Left ventricle myocardium inferior (tissue), 1 donor: ENCODE measurements around the gene PIK3R5. TPM values are rescaled to one million over a fixed set of nuclear protein-coding genes. Genes with fewer than 3 reads are reported as not detected.

ENCODE experiments used
- DNase-seq: peaks from one replicate; pipeline ENCODE4 v3.0.0-alpha.2; 2020
- H3K27ac ChIP-seq: fragments of 200-600 bp; replicated peaks from 2 replicates; pipeline ENCODE4 v1.8.0; 2021
- H3K27me3 ChIP-seq: fragments of 200-600 bp; 2 replicates; pipeline ENCODE4 v1.8.0; 2021; ENCODE audit warnings: low read depth
- H3K36me3 ChIP-seq: fragments of 200-600 bp; 2 replicates; pipeline ENCODE4 v1.8.0; 2021
- H3K4me1 ChIP-seq: fragments of 200-600 bp; 2 replicates; pipeline ENCODE4 v1.8.0; 2021
- H3K4me3 ChIP-seq: fragments of 200-600 bp; 2 replicates; pipeline ENCODE4 v1.8.0; 2021; ENCODE audit warnings: mild to moderate bottlenecking, moderate library complexity
- H3K9me3 ChIP-seq: fragments of 200-600 bp; replicated peaks from 2 replicates; pipeline ENCODE4 v1.8.0; 2021
- intact Hi-C: fragments of 100-400 bp; cut with micrococcal nuclease; formaldehyde crosslinking; loops from one replicate; pipeline ENCODE4 v1.11.0; 2022
- total RNA-seq: library from RNA; stranded (reverse); fragmentation: NEBNext Ultra II Directional; extraction: Animal tissue kit (Norgen Biotek cat#: 25700); gene quantifications from one replicate; pipeline ENCODE4 v1.2.1, GENCODE V29; 2021
- TF ChIP-seq, protein P1 (sequence below): fragments of 200-600 bp; IDR thresholded peaks from 2 replicates; pipeline ENCODE4 v1.8.0; 2021; ENCODE audit warnings: antibody characterized with exemption, mild to moderate bottlenecking, borderline replicate concordance
- donor health status: DM: no; HTN: yes; CAD: no; lungs with severe emphysema.

Gene PIK3R5
- total RNA-seq, 1 donor from 2014 or later: 2.7 TPM

DNA sequence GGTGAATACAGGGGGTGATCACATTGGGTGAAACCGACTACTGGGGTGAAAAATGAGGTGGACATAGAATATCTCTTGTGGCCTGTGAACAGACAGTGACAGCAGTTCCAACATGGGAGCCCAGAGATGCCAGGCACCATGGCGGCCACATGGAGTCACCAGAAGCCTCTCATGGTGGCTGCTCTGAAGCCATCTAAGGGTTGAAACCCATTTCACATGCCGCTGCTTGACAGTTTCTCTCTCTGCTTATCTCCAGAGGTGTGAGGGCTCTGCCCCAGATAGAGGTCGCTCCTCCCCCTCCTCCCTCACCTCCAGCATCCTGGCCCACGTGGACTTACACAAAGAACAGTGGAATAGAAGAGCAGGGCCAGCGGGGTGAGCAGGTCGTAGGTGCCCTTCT is 60.2 kb downstream of the PIK3R5 start:
- Histone ChIP-seq H3K27me3 (peaks cover 88% of the 10 kb centered on the region), H3K4me3 (no peak overlapping the region), H3K9me3 (no peaks in the 10 kb centered on the region), H3K27ac (no peak overlapping the region), H3K4me1 (no peaks in the 10 kb centered on the region), H3K36me3 (no peaks in the 10 kb centered on the region)
- intact Hi-C loops: no loop called here
- DNase-seq: no peak
- TF ChIP-seq, protein P1, sequence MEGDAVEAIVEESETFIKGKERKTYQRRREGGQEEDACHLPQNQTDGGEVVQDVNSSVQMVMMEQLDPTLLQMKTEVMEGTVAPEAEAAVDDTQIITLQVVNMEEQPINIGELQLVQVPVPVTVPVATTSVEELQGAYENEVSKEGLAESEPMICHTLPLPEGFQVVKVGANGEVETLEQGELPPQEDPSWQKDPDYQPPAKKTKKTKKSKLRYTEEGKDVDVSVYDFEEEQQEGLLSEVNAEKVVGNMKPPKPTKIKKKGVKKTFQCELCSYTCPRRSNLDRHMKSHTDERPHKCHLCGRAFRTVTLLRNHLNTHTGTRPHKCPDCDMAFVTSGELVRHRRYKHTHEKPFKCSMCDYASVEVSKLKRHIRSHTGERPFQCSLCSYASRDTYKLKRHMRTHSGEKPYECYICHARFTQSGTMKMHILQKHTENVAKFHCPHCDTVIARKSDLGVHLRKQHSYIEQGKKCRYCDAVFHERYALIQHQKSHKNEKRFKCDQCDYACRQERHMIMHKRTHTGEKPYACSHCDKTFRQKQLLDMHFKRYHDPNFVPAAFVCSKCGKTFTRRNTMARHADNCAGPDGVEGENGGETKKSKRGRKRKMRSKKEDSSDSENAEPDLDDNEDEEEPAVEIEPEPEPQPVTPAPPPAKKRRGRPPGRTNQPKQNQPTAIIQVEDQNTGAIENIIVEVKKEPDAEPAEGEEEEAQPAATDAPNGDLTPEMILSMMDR: no peak

GRCh38 chr17:8904686-8905085 is 60.8 kb downstream of the PIK3R5 start:
- no peaks in the 10 kb centered on the region for H3K4me1 ChIP-seq
- no peaks in the 10 kb centered on the region for H3K36me3 ChIP-seq
- no peak overlapping the region for H3K27ac ChIP-seq
- H3K9me3 ChIP-seq: no peaks in the 10 kb centered on the region
- no peak for DNase-seq
- intact Hi-C loops: no loop called here
- TF ChIP-seq, protein P1: no peak
- peaks cover 83% of the 10 kb centered on the region for H3K27me3 ChIP-seq
- H3K4me3 ChIP-seq: no peak overlapping the region

GRCh38 chr17:8904201-8904600 is 61.3 kb downstream of the PIK3R5 start:
- no peaks in the 10 kb centered on the region for H3K4me1 ChIP-seq
- intact Hi-C loops: no loop called here
- H3K27ac ChIP-seq: no peak overlapping the region
- no peaks in the 10 kb centered on the region for H3K9me3 ChIP-seq
- H3K36me3 ChIP-seq: no peaks in the 10 kb centered on the region
- TF ChIP-seq, protein P1: no peak
- H3K4me3 ChIP-seq: no peak overlapping the region
- H3K27me3 ChIP-seq: peaks cover 78% of the 10 kb centered on the region
- no peak for DNase-seq

- Histone ChIP-seq H3K36me3 (no peaks in the 10 kb centered on the region), H3K4me3 (no peak overlapping the region), H3K27me3 (peaks cover 48% of the 10 kb centered on the region), H3K27ac (no peak overlapping the region), H3K9me3 (no peaks in the 10 kb centered on the region), H3K4me1 (no peaks in the 10 kb centered on the region)
- TF ChIP-seq, protein P1: no peak
- no peak for DNase-seq
- intact Hi-C loops: no loop called here
These were observed 64.6 kb downstream of the PIK3R5 start for GRCh38 chr17:8900626-8901585.

DNA sequence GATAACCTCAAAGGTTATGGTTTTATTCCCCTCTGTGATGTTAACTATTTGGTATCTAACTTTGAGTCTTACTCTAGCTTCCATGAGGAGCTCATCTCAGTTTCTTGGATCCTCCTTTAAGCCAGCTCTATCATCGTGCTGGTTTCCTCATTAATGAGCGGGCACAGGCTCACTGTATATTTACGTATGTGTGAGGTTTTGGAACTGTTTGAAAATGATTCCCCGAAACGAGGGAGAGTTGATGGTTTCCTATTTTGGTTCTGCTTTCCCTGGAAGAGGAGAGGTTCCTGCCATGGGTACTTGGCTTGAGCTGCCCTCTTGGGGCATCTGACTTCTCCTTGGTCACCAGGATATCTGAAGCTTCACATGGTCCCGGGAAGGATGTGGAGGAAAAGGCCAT is 65.3 kb downstream of the PIK3R5 start:
- DNase-seq: no peak
- no peaks in the 10 kb centered on the region for H3K9me3 ChIP-seq
- intact Hi-C loops: no loop called here
- H3K4me3 ChIP-seq: no peak overlapping the region
- peaks cover 41% of the 10 kb centered on the region for H3K27me3 ChIP-seq
- H3K36me3 ChIP-seq: no peaks in the 10 kb centered on the region
- TF ChIP-seq, protein P1: no peak
- H3K27ac ChIP-seq: no peak overlapping the region
- no peaks in the 10 kb centered on the region for H3K4me1 ChIP-seq
